OCI-LY3 (cell line): ENCODE measurements around the gene ADAMTS15.

Experiments
- H2AFZ ChIP-seq: fragments of 200-600, 300-600 bp; shearing (Covaris generic); 2 replicates; pipeline ENCODE4 v1.6.0; 2014; ENCODE audit warnings: antibody characterized with exemption, low read depth, low read length
- H3K27ac ChIP-seq: fragments of 200-600, 300-600 bp; sonication (generic); 2 replicates; pipeline ENCODE4 v1.5.1; 2014; ENCODE audit warnings: mild to moderate bottlenecking, low read length, moderate library complexity, mixed read lengths
- H3K27me3 ChIP-seq: fragments of 200-600, 300-600 bp; sonication (generic); 2 replicates; pipeline ENCODE4 v1.6.1; 2014; ENCODE audit warnings: low read depth, low read length, mixed read lengths
- H3K36me3 ChIP-seq: fragments of 200-600, 300-600 bp; sonication (generic); replicated peaks from 2 replicates; pipeline ENCODE3; 2014; ENCODE audit warnings: low read depth, low read length, mixed read lengths
- H3K4me1 ChIP-seq: fragments of 300-600, 200-600 bp; sonication (generic); 2 replicates; pipeline ENCODE4 v1.6.1; 2014; ENCODE audit warnings: low read length, mixed read lengths
- H3K4me2 ChIP-seq: fragments of 200-600, 300-600 bp; sonication (generic); 2 replicates; pipeline ENCODE4 v1.6.1; 2014; ENCODE audit warnings: low read length, mixed read lengths
- H3K4me3 ChIP-seq: fragments of 300-600, 200-600 bp; sonication (generic); 2 replicates; pipeline ENCODE4 v1.5.1; 2014; ENCODE audit warnings: antibody characterized with exemption, mild to moderate bottlenecking, low read length, moderate library complexity
- H3K79me2 ChIP-seq: fragments of 300-600, 200-600 bp; shearing (Covaris generic); 2 replicates; pipeline ENCODE4 v1.6.1; 2014; ENCODE audit warnings: mild to moderate bottlenecking, low read length, mixed read lengths
- H3K9ac ChIP-seq: fragments of 300-600, 200-600 bp; shearing (Covaris generic); 2 replicates; pipeline ENCODE4 v1.6.0; 2014; ENCODE audit warnings: mild to moderate bottlenecking, low read length, moderate library complexity
- H3K9me3 ChIP-seq: fragments of 200-600, 300-600 bp; shearing (Covaris generic); 2 replicates; pipeline ENCODE4 v1.6.1; 2014; ENCODE audit warnings: low read length, mixed read lengths; ENCODE audit not compliant: insufficient read depth
- H4K20me1 ChIP-seq: fragments of 200-600, 300-600 bp; sonication (generic); 2 replicates; pipeline ENCODE4 v1.6.1; 2016; ENCODE audit warnings: low read length, mixed read lengths; ENCODE audit not compliant: insufficient read depth
- CTCF ChIP-seq: fragments of 200-600, 300-600 bp; sonication (generic); IDR thresholded peaks from 2 replicates; pipeline ENCODE4 v1.5.1; 2014; ENCODE audit warnings: antibody characterized with exemption, low read length, low read depth
- EZH2phosphoT487 ChIP-seq: fragments of 200-600 bp; shearing (Covaris generic); IDR thresholded peaks from 2 replicates; pipeline ENCODE4 v1.6.1; 2018; ENCODE audit warnings: antibody characterized with exemption, mixed run types, low read depth

ADAMTS15 gene

GRCh38 chr11:130418210-130418609 lies 30.2 kb upstream of the ADAMTS15 start:
- no peaks in the 10 kb centered on the region for H3K79me2 ChIP-seq
- H3K27ac ChIP-seq = no peak overlapping the region
- H2AFZ ChIP-seq = no peak overlapping the region
- no peaks in the 10 kb centered on the region for H3K9me3 ChIP-seq
- H3K4me2 ChIP-seq = no peak overlapping the region
- H3K4me1 ChIP-seq = peaks cover 16% of the 10 kb centered on the region
- H3K9ac ChIP-seq = no peak overlapping the region
- no peaks in the 10 kb centered on the region for H4K20me1 ChIP-seq
- H3K27me3 ChIP-seq = peaks cover 27% of the 10 kb centered on the region
- no peaks in the 10 kb centered on the region for H3K36me3 ChIP-seq
- no peak for TF ChIP-seq EZH2phosphoT487
- TF ChIP-seq CTCF = no peak
- H3K4me3 ChIP-seq = no peak overlapping the region

GRCh38 chr11:130418756-130419155 lies 29.7 kb upstream of the ADAMTS15 start:
- Histone ChIP-seq H4K20me1 (no peaks in the 10 kb centered on the region), H3K9me3 (no peaks in the 10 kb centered on the region), H3K4me2 (no peak overlapping the region), H3K79me2 (no peaks in the 10 kb centered on the region), H3K27ac (no peak overlapping the region), H3K9ac (no peak overlapping the region), H3K4me3 (no peak overlapping the region), H3K4me1 (peaks cover 16% of the 10 kb centered on the region), H3K36me3 (no peaks in the 10 kb centered on the region), H3K27me3 (peaks cover 31% of the 10 kb centered on the region), H2AFZ (no peak overlapping the region)
- TF ChIP-seq EZH2phosphoT487 (no peak), CTCF (no peak)

GRCh38 chr11:130420478-130421198 lies 27.8 kb upstream of the ADAMTS15 start:
- Histone ChIP-seq H3K4me3 (peak overlapping the region; percentile 26; the same call in 1 of the 2 replicates), H3K36me3 (no peaks in the 10 kb centered on the region), H3K4me1 (peaks cover 9% of the 10 kb centered on the region), H3K27ac (no peak overlapping the region), H4K20me1 (no peaks in the 10 kb centered on the region), H3K27me3 (peaks cover 31% of the 10 kb centered on the region), H3K9me3 (no peaks in the 10 kb centered on the region), H3K4me2 (peak overlapping the region; percentile 52), H3K9ac (no peak overlapping the region), H3K79me2 (no peaks in the 10 kb centered on the region), H2AFZ (peak overlapping the region; percentile 67; the same call in 1 of the 2 replicates)
- TF ChIP-seq CTCF = no peak
- TF ChIP-seq EZH2phosphoT487 = no peak

GRCh38 chr11:130421199-130421585 lies 27.3 kb upstream of the ADAMTS15 start:
- H3K9me3 ChIP-seq = no peaks in the 10 kb centered on the region
- peak overlapping the region; percentile 67; the same call in 1 of the 2 replicates for H2AFZ ChIP-seq
- H3K27me3 ChIP-seq = peaks cover 37% of the 10 kb centered on the region
- peak overlapping the region; percentile 52 for H3K4me2 ChIP-seq
- H3K27ac ChIP-seq = no peak overlapping the region
- H3K4me3 ChIP-seq = peak overlapping the region; percentile 26; the same call in 1 of the 2 replicates
- H3K79me2 ChIP-seq = no peaks in the 10 kb centered on the region
- TF ChIP-seq CTCF (no peak), EZH2phosphoT487 (no peak)
- H3K36me3 ChIP-seq = no peaks in the 10 kb centered on the region
- no peak overlapping the region for H3K9ac ChIP-seq
- no peaks in the 10 kb centered on the region for H4K20me1 ChIP-seq
- peaks cover 13% of the 10 kb centered on the region for H3K4me1 ChIP-seq
